ENCODE data around the gene APOE.

APOE gene

GRCh38 chr19:44893332-44894051, 12.1 kb upstream of the APOE start:
- TF ChIP-seq ISL1 (CRISPR knock-in tag; IDR thresholded peaks at IDR 0.05) (no peak), CSRNP3 (CRISPR knock-in tag; IDR thresholded peaks at IDR 0.05) (no peak), ZC3H10 (CRISPR knock-in tag; IDR thresholded peaks at IDR 0.05) (no peak), CSDC2 (CRISPR knock-in tag; IDR thresholded peaks at IDR 0.05) (no peak), ARNTL (CRISPR knock-in tag; IDR thresholded peaks at IDR 0.05; ENCODE audit: borderline replicate concordance, low read depth) (no peak), ZNF565 (CRISPR knock-in tag; conservative IDR thresholded peaks at IDR 0.05; ENCODE audit: low read depth) (no peak), BACH2 (CRISPR knock-in tag; IDR thresholded peaks at IDR 0.05; ENCODE audit: borderline replicate concordance) (no peak), OSR1 (CRISPR knock-in tag; IDR thresholded peaks at IDR 0.05) (no peak), ESRRG (CRISPR knock-in tag; IDR thresholded peaks at IDR 0.05) (no peak)
- TF ChIP-seq, protein P1, sequence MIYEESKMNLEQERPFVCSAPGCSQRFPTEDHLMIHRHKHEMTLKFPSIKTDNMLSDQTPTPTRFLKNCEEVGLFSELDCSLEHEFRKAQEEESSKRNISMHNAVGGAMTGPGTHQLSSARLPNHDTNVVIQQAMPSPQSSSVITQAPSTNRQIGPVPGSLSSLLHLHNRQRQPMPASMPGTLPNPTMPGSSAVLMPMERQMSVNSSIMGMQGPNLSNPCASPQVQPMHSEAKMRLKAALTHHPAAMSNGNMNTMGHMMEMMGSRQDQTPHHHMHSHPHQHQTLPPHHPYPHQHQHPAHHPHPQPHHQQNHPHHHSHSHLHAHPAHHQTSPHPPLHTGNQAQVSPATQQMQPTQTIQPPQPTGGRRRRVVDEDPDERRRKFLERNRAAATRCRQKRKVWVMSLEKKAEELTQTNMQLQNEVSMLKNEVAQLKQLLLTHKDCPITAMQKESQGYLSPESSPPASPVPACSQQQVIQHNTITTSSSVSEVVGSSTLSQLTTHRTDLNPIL (CRISPR knock-in tag; IDR thresholded peaks at IDR 0.05; ENCODE audit: low read depth): no peak
- TF ChIP-seq, protein P2, sequence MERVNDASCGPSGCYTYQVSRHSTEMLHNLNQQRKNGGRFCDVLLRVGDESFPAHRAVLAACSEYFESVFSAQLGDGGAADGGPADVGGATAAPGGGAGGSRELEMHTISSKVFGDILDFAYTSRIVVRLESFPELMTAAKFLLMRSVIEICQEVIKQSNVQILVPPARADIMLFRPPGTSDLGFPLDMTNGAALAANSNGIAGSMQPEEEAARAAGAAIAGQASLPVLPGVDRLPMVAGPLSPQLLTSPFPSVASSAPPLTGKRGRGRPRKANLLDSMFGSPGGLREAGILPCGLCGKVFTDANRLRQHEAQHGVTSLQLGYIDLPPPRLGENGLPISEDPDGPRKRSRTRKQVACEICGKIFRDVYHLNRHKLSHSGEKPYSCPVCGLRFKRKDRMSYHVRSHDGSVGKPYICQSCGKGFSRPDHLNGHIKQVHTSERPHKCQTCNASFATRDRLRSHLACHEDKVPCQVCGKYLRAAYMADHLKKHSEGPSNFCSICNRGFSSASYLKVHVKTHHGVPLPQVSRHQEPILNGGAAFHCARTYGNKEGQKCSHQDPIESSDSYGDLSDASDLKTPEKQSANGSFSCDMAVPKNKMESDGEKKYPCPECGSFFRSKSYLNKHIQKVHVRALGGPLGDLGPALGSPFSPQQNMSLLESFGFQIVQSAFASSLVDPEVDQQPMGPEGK (CRISPR knock-in tag; IDR thresholded peaks at IDR 0.05; ENCODE audit: borderline replicate concordance): no peak
- ATAC-seq: no peak

GRCh38 chr19:44894052-44894400, 11.6 kb upstream of the APOE start:
- no peak for TF ChIP-seq CSDC2 (CRISPR knock-in tag; IDR thresholded peaks at IDR 0.05)
- no peak for TF ChIP-seq ZNF70 (CRISPR knock-in tag; IDR thresholded peaks at IDR 0.05)
- TF ChIP-seq POU6F1 (CRISPR knock-in tag; IDR thresholded peaks at IDR 0.05; ENCODE audit: borderline replicate concordance, low read depth): no peak
- no peak for TF ChIP-seq ISL1 (CRISPR knock-in tag; IDR thresholded peaks at IDR 0.05)
- TF ChIP-seq ARNTL (CRISPR knock-in tag; IDR thresholded peaks at IDR 0.05; ENCODE audit: borderline replicate concordance, low read depth): no peak
- TF ChIP-seq ZFP30 (CRISPR knock-in tag; IDR thresholded peaks at IDR 0.05): no peak
- no peak for TF ChIP-seq ZNF8 (CRISPR knock-in tag; IDR thresholded peaks at IDR 0.05)
- TF ChIP-seq PPARA (CRISPR knock-in tag; IDR thresholded peaks at IDR 0.05; ENCODE audit: borderline replicate concordance): no peak
- TF ChIP-seq, protein P3, sequence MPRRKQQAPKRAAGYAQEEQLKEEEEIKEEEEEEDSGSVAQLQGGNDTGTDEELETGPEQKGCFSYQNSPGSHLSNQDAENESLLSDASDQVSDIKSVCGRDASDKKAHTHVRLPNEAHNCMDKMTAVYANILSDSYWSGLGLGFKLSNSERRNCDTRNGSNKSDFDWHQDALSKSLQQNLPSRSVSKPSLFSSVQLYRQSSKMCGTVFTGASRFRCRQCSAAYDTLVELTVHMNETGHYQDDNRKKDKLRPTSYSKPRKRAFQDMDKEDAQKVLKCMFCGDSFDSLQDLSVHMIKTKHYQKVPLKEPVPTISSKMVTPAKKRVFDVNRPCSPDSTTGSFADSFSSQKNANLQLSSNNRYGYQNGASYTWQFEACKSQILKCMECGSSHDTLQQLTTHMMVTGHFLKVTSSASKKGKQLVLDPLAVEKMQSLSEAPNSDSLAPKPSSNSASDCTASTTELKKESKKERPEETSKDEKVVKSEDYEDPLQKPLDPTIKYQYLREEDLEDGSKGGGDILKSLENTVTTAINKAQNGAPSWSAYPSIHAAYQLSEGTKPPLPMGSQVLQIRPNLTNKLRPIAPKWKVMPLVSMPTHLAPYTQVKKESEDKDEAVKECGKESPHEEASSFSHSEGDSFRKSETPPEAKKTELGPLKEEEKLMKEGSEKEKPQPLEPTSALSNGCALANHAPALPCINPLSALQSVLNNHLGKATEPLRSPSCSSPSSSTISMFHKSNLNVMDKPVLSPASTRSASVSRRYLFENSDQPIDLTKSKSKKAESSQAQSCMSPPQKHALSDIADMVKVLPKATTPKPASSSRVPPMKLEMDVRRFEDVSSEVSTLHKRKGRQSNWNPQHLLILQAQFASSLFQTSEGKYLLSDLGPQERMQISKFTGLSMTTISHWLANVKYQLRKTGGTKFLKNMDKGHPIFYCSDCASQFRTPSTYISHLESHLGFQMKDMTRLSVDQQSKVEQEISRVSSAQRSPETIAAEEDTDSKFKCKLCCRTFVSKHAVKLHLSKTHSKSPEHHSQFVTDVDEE (CRISPR knock-in tag; IDR thresholded peaks at IDR 0.05): no peak
- TF ChIP-seq RARB (CRISPR knock-in tag; IDR thresholded peaks at IDR 0.05): no peak
- TF ChIP-seq SNAI2 (CRISPR knock-in tag; IDR thresholded peaks at IDR 0.05): no peak
- TF ChIP-seq, protein P2 (CRISPR knock-in tag; IDR thresholded peaks at IDR 0.05; ENCODE audit: borderline replicate concordance): no peak
- no peak for TF ChIP-seq TOX (CRISPR knock-in tag; IDR thresholded peaks at IDR 0.05; ENCODE audit: borderline replicate concordance)
- no peak for ATAC-seq
